Fibroblast of lung (primary cell): Measurements from ENCODE around the gene USP21. TPM values are rescaled to one million over a fixed set of nuclear protein-coding genes. Genes with fewer than 3 reads are reported as not detected.
A peak's percentile ranks its signal among the peaks of the same experiment; 100 is the strongest.

Experiments used
- DNase-seq, 2 donors: peaks; one replicate each; pipeline versions ENCODE4 v3.0.0 to v3.0.0-alpha.2; 2010; ENCODE audit warnings: low read depth in 2 of 2
- H2AFZ ChIP-seq: 2 replicates; pipeline ENCODE4 v1.5.1; 2012; ENCODE audit warnings: low read length, control low read depth, inconsistent platforms
- H3K27ac ChIP-seq: 2 replicates; pipeline ENCODE4 v1.5.1; 2011; ENCODE audit warnings: low read length, control low read depth; ENCODE audit not compliant: insufficient read depth
- H3K27me3 ChIP-seq: 2 replicates; pipeline ENCODE4 v1.5.1; 2011; ENCODE audit warnings: mild to moderate bottlenecking, low read length; ENCODE audit not compliant: control insufficient read depth, insufficient read depth
- H3K36me3 ChIP-seq: 2 replicates; pipeline ENCODE4 v1.5.1; 2011; ENCODE audit warnings: low read length; ENCODE audit not compliant: control insufficient read depth, insufficient read depth
- H3K4me1 ChIP-seq: 2 replicates; pipeline ENCODE4 v1.5.1; 2011; ENCODE audit warnings: low read length; ENCODE audit not compliant: control insufficient read depth, insufficient read depth; ENCODE audit errors: extremely low read depth
- H3K4me2 ChIP-seq: 2 replicates; pipeline ENCODE4 v1.5.1; 2011; ENCODE audit warnings: low read length, control low read depth; ENCODE audit not compliant: insufficient read depth; ENCODE audit errors: extremely low read depth
- H3K4me3 ChIP-seq, 4 experiments: fragments of 200-600 bp in 1 of 4; sonication (generic) in 1 of 4; replicated peaks in 1 of 4; 2 replicates each; pipeline ENCODE4 v1.5.1; 2011 to 2016; ENCODE audit warnings: low read length in 4 of 4, low read depth in 3 of 4, mild to moderate bottlenecking in 3 of 4, control low read depth in 2 of 4, inconsistent platforms in 1 of 4, mixed read lengths in 1 of 4; ENCODE audit not compliant: insufficient read depth in 1 of 4; ENCODE audit errors: control extremely low read depth in 1 of 4
- H3K79me2 ChIP-seq: 2 replicates; pipeline ENCODE4 v1.5.1; 2012; ENCODE audit warnings: mild to moderate bottlenecking, low read length, inconsistent platforms; ENCODE audit not compliant: control insufficient read depth, insufficient read depth
- H3K9ac ChIP-seq: 2 replicates; pipeline ENCODE4 v1.5.1; 2011; ENCODE audit warnings: mild to moderate bottlenecking, low read length, control low read depth; ENCODE audit not compliant: insufficient read depth
- H3K9me3 ChIP-seq: 2 replicates; pipeline ENCODE4 v1.5.1; 2012; ENCODE audit warnings: low read depth, low read length; ENCODE audit not compliant: control insufficient read depth, insufficient read depth
- H4K20me1 ChIP-seq: 2 replicates; pipeline ENCODE4 v1.5.1; 2011; ENCODE audit warnings: low read length; ENCODE audit not compliant: control insufficient read depth, insufficient read depth; ENCODE audit errors: extremely low read depth
- EZH2 ChIP-seq: IDR thresholded peaks from 2 replicates; pipeline ENCODE4 v1.5.1; 2012; ENCODE audit warnings: low read length, control low read depth, mild to moderate bottlenecking; ENCODE audit errors: missing control alignments
- polyA minus RNA-seq: library from RNA; depleted of rRNA, polyadenylated mRNA; stranded (reverse); fragments of >200 nt; gene quantifications from 2 replicates; pipeline ENCODE4 v1.2.3, GENCODE V29; 2011; ENCODE audit warnings: low replicate concordance
- polyA plus RNA-seq, 2 donors: library from polyadenylated mRNA; depleted of rRNA in 1 of 2; stranded (reverse) in 1 of 2; unstranded in 1 of 2; fragments of >200 nt; gene quantifications; 2 replicates each; pipeline ENCODE4 v1.2.1, GENCODE V29; 2011 to 2012; ENCODE audit warnings: missing spikeins in 1 of 2
- total RNA-seq: library from RNA; depleted of rRNA; stranded (reverse); fragments of >200 nt; gene quantifications from 2 replicates; pipeline ENCODE4 v1.2.1, GENCODE V29; 2014
- TF ChIP-seq, protein P1 (sequence below), 2 donors: IDR thresholded peaks in 1 of 2; conservative IDR thresholded peaks in 1 of 2; 1 replicate in 1 of 2; 2 replicates in 1 of 2; pipeline ENCODE4 v1.5.1; 2011 to 2012; ENCODE audit warnings: low read length in 2 of 2, control low read depth in 1 of 2, inconsistent platforms in 1 of 2, low read depth in 1 of 2, mild to moderate bottlenecking in 1 of 2

Gene USP21
- 7.7 and 10.2 TPM in 2 replicates for total RNA-seq
- 11.7 and 13.6 TPM in 2 replicates for polyA plus RNA-seq
- polyA plus RNA-seq (2012) = 8.7 and 13.1 TPM in 2 replicates
- 16.7 and 25.4 TPM in 2 replicates for polyA minus RNA-seq

DNA sequence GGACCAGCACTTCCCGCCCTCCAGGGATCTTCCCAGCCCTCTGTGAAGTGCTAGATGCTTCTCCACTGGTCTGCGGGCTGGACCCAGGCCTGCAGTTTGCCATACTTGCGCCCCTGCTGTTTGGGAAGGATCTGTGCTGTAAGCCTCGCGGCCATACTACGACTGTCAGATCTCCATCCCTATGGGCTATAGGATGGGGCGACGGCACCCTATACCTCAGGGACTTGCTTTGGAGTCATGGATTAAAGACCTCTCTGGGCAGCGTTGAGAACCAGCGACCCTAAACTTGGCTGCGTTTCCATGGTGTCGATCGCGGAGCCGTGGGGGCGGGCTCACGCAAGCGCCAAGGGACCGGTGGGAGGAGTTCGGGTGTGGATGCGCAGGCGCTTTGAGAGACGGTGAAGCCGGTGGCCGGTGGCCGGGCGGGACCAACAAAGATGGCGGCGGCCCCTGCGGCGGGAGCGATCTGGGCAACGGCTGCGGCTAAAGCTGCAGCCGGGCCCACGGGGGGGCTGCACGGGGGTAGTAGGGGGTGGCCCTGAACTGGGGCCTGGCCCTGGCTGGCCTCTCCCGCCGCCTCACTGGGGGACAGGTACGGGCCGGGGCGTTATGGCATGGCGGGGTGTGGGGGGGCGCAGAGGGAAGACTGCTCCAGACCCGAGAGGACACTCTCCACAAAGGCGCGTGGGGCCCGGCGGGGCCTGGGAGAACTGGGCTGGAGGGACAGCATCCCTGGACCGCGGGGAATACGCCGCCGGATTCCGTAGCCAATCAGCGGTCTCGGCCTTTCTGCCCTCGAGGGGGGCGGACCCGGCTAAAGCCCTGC is at the start of gene USP21:
Gene USP21, plus strand, starts transcription at position 414 of the 826 bp plus-strand sequence. CDS start 1,141 bp downstream, outside the sequence.
- Histone ChIP-seq H3K4me1 (peaks cover 7% of the 10 kb centered on the region), H2AFZ (peak within 1 kb of the TSS; percentile 70), H3K36me3 (peaks cover 22% of the 10 kb centered on the region), H3K4me3 (peak within 1 kb of the TSS; percentile 63 to 93 (median 81)), H3K27ac (peak within 1 kb of the TSS; percentile 68), H3K4me2 (peak within 1 kb of the TSS; percentile 88), H4K20me1 (no peaks in the 10 kb centered on the region), H3K9ac (peak within 1 kb of the TSS; percentile 87), H3K9me3 (no peaks in the 10 kb centered on the region), H3K27me3 (no peaks in the 10 kb centered on the region), H3K79me2 (peaks cover 16% of the 10 kb centered on the region)
- no peak for TF ChIP-seq EZH2
- TF ChIP-seq, protein P1, sequence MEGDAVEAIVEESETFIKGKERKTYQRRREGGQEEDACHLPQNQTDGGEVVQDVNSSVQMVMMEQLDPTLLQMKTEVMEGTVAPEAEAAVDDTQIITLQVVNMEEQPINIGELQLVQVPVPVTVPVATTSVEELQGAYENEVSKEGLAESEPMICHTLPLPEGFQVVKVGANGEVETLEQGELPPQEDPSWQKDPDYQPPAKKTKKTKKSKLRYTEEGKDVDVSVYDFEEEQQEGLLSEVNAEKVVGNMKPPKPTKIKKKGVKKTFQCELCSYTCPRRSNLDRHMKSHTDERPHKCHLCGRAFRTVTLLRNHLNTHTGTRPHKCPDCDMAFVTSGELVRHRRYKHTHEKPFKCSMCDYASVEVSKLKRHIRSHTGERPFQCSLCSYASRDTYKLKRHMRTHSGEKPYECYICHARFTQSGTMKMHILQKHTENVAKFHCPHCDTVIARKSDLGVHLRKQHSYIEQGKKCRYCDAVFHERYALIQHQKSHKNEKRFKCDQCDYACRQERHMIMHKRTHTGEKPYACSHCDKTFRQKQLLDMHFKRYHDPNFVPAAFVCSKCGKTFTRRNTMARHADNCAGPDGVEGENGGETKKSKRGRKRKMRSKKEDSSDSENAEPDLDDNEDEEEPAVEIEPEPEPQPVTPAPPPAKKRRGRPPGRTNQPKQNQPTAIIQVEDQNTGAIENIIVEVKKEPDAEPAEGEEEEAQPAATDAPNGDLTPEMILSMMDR (conservative IDR thresholded peaks at IDR 0.05 in 1 of 2, IDR thresholded peaks at IDR 0.05 in 1 of 2; ENCODE audit: low read depth in 1 of 2, low read length in 2 of 2) = peak; percentile 30 to 54
- peak; percentile 80 to 87 for DNase-seq

DNA sequence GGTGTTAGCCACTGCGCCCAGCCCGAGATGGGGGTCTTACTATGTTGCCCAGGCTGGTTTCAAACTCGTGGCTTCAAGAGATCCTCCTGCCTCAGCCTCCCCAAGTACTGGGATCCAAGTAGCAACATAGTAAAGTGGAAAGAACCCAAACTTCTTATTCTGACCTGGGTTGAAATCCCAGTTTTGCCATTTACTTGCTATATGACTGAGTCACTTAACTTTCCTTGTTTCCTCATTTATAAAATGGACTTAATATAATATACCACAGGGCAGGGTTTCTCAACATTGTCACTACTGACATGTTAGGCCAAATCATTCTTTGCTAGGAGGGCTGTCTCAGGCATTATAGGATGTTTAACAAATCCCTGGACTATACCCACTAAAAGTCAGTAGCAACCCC is 48.2 kb upstream of the USP21 start:
- H3K4me1 ChIP-seq = peaks cover 3% of the 10 kb centered on the region
- H2AFZ ChIP-seq = no peak overlapping the region
- H3K4me2 ChIP-seq = no peak overlapping the region
- TF ChIP-seq, protein P1 (conservative IDR thresholded peaks at IDR 0.05 in 1 of 2, IDR thresholded peaks at IDR 0.05 in 1 of 2; ENCODE audit: low read depth in 1 of 2, low read length in 2 of 2) = no peak
- no peak for TF ChIP-seq EZH2
- H3K9me3 ChIP-seq = no peaks in the 10 kb centered on the region
- no peak for DNase-seq
- H3K27ac ChIP-seq = no peak overlapping the region
- peaks cover 2% of the 10 kb centered on the region for H3K36me3 ChIP-seq
- no peak overlapping the region for H3K4me3 ChIP-seq
- no peaks in the 10 kb centered on the region for H3K27me3 ChIP-seq
- no peak overlapping the region for H3K9ac ChIP-seq
- peaks cover 2% of the 10 kb centered on the region for H4K20me1 ChIP-seq
- peaks cover 64% of the 10 kb centered on the region for H3K79me2 ChIP-seq

- peaks cover 66% of the 10 kb centered on the region for H3K79me2 ChIP-seq
- H3K27ac ChIP-seq = no peak overlapping the region
- TF ChIP-seq, protein P1 (conservative IDR thresholded peaks at IDR 0.05 in 1 of 2, IDR thresholded peaks at IDR 0.05 in 1 of 2; ENCODE audit: low read depth in 1 of 2, low read length in 2 of 2) = no peak
- TF ChIP-seq EZH2 = no peak
- H2AFZ ChIP-seq = no peak overlapping the region
- H3K9me3 ChIP-seq = no peaks in the 10 kb centered on the region
- peaks cover 2% of the 10 kb centered on the region for H4K20me1 ChIP-seq
- no peak for DNase-seq
- peaks cover 4% of the 10 kb centered on the region for H3K4me1 ChIP-seq
- H3K4me2 ChIP-seq = no peak overlapping the region
- peaks cover 2% of the 10 kb centered on the region for H3K36me3 ChIP-seq
- H3K9ac ChIP-seq = no peak overlapping the region
- no peaks in the 10 kb centered on the region for H3K27me3 ChIP-seq
- no peak overlapping the region for H3K4me3 ChIP-seq
These were observed 47.8 kb upstream of the USP21 start for GRCh38 chr1:161111527-161111926.
